GM18907 (cell line): ENCODE results near the gene VPS37B.

Experiments used
- ATAC-seq: cut with Tn5 transposase; IDR thresholded peaks from one replicate; pipeline ENCODE4 v1.9.1; 2021; ENCODE audit warnings: mild to moderate bottlenecking, moderate library complexity; ENCODE audit not compliant: unreplicated experiment

Gene VPS37B

DNA sequence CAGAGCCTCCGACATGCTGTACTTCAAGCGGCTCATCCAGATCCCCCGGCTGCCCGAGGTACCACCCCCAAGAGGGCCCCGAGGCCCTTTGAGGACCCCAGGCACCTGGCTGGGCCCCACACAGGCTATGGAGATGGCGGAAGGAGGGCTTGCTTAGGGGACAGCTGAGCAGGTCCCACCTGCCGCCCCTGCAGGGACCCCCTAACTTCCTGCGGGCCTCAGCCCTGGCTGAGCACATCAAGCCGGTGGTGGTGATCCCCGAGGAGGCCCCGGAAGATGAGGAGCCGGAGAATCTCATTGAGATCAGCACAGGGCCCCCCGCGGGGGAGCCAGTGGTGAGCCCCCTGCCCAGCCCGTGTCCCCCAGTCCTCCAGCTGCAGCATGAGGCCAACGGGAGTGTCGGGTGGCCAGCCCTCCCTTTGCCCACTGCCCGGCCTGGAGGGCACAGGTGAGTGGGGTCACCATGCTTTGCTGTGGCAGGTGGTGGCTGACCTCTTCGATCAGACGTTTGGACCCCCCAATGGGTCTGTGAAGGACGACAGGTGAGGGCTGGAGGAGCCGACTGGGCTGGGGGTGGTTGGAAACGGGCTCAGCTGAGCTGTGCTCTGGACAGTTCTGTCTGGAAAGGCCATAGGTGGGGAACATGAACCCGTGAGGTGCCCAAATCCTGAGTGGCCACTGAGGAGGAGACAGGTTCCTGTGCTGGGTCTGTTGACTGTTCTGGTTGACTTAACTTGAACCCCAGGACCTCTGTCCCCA lies 40.7 kb downstream of the VPS37B start:
- ATAC-seq: no peak

DNA sequence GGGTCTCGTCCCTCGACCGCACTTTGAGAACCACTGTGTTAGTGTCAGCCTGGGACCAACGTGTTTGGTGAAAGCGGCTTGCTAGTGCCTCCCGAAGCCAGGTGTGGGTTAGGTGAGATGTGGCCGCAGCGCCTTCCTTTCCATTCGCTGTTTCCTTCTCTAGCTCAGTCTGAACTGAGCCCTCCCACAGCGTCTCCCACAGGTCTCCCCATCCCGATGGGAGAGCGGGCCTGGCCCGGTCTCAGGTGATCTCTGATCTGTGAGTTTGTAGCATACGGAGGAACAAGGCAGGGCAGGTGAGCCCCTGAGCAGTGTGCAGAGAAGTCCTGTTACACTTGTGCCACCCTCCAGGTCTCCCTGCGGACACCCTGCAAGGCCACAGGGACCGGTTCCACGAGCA lies 41.4 kb downstream of the VPS37B start:
- ATAC-seq: no peak

DNA sequence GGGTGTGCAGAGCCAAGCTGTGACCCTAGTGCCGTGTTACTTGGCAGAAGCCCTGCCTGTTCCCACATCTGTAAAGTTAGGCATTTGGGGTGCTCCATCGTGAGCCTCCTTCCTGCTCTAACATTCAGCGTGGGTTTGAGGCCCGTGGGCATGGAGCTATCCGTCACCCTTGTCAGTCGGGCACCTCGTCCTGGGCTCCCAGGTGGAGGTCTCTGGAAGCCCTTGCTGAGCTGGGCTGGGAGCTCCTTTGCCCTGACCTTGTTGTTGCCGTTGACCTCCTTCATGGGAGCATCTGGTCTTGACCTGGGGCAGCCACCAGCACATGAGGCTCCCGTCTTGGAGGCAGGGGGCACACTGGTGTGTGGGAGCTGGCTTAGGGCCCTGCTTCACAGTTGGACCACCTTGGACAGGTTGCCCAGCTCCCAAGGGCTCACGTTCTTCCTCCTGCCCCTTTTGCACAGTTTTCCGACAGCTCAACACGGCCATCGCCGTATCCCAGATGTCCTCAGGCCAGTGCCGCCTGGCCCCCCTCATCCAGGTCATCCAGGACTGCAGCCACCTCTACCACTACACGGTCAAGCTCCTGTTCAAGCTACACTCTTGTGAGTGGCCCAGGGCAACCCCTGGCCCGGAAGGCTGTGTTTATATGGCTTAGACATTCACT lies 42.2 kb downstream of the VPS37B start:
- no peak for ATAC-seq

DNA sequence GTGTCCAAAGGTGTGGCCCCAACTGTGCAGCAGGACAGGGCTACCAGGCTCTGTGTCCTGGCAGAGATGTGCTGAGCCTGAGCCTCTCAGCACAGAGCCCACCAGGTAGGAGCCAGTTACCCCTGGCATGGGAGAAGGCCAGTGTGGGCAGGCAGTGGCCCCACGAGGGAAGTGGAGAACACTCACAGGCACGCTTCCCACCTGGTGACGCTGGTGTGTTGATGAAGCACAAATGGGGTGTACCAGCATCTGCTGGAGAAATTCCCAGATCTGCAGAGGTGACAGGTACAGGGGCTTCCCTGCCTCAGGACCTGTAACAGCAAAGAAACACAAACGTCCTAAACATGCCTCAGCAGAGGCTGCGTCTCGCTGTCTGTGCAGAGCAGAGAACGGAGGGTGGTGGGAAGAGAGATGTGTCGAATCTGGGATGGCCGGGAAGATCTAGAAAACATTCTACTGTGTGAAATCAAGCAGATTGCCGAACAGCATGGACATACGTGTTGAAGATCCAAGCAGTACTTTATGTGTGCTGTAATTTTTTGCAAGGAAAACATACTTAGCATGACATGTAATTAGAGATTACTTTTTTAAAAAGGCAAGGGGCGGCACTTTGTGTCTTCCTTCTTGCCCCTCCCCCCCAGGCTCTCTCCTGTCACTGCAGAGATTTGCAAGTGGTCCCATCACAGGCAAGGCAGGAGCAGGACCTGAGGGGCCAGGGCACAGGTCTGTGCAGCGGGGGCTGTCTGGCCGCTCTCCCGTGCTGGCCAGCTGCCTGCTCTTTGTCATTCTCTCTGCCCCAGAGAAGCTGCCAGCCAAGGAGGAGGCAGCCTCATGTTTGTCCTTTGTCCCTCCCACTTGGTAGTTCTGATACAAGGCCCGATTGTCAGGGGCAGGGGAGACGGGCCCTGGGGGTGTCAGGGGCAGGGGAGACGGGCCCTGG lies 43.3 kb downstream of the VPS37B start:
- ATAC-seq: no peak

DNA sequence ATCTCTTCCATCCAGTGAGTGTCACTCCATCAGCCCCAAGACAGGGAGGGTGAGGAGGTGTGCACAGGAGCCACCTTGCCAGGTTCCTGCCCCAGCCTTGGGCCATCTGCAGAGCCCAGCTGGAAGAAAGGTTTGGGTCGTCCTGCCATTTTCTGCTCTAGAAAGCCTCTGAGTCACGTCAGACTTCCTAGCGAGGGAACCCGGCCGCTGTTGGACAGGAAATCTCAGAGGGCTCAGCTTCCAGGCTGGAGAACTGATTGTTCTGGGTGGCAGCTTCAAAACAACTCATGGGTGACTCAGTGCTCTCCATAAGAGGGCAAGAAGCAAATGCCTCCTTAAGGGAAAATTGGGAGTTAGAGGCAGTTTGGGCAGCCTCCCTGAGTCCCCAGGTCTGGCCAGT lies 44.1 kb downstream of the VPS37B start:
- ATAC-seq: no peak

DNA sequence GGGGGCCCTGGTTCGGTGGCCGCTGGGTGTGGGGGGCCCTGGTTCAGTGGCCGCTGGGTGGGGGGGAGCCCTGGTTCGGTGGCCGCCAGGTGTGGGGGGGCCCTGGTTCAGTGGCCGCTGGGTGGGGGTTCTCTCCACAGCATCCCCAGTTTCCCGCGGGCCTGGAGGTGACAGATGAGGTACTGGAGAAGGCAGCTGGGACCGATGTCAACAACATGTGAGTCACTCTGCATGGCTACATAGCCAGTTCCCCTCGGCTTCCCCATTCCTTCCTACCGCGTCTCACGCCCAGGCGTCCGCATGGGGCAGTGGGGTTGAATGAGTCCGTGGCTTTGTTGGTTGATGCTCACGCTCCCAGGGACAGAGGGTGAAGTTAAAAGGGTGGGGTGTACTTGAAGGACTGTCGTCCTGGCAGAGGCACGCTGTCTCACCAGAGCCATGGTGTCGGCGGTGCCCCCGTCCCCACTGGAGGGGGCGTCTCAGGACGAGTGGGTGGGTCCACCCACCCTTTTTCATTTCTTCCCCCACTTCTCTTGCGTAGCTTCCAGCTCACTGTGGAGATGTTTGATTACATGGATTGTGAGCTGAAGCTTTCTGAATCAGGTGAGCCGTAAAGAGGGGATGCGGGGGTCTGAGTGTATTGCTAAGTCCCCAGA lies 45.1 kb downstream of the VPS37B start:
- ATAC-seq: no peak

DNA sequence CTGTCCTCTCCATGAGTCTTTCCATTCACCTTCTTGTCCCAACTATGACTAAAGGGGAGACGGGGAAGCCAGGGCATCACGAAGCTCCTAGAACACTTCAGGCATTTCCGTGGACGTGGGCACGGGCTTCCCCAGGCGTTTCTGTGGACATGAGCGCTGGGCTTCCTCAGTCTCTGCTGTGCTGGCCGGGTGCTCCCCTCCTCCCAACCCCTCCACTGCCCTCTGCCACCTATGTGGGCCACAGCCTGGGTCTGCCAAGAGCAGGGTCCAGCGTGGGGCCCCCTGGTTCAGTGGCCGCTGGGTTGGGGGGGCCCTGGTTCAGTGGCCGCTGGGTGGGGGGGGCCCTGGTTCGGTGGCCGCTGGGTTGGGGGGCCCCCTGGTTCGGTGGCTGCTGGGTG lies 45.9 kb downstream of the VPS37B start:
- no peak for ATAC-seq

DNA sequence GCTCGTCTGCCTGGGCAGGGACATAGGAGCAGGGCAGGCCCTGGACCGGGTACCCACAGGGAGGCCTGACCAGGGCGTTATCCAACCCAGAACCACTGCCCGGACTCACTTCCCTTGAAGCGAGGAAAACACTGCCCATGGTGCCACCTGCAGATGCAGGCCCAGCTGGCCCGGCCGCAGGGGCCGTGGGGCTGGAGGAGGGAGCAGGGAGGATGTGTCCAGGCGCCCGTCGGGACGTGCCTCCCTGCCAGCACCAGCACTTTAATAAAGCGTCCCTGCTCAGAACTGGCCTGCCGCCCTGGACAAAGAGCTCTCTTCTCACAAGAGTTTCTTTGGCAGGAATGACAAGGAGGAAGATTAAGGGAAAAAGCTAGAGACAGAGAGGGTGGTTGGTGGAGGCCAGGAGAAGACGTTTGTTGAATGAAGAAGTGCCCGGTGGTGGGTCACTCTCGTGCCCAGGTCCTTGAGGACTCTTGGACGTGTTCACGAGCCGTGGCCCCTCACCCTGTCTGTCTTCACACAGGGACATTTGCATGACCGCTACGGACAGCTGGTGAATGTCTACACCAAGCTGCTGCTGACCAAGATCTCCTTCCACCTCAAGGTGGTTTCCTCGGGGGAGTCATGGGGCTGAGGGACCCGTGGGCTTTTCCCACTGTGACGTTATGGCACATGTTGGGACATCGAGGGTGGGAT lies 46.4 kb downstream of the VPS37B start:
- no peak for ATAC-seq

DNA sequence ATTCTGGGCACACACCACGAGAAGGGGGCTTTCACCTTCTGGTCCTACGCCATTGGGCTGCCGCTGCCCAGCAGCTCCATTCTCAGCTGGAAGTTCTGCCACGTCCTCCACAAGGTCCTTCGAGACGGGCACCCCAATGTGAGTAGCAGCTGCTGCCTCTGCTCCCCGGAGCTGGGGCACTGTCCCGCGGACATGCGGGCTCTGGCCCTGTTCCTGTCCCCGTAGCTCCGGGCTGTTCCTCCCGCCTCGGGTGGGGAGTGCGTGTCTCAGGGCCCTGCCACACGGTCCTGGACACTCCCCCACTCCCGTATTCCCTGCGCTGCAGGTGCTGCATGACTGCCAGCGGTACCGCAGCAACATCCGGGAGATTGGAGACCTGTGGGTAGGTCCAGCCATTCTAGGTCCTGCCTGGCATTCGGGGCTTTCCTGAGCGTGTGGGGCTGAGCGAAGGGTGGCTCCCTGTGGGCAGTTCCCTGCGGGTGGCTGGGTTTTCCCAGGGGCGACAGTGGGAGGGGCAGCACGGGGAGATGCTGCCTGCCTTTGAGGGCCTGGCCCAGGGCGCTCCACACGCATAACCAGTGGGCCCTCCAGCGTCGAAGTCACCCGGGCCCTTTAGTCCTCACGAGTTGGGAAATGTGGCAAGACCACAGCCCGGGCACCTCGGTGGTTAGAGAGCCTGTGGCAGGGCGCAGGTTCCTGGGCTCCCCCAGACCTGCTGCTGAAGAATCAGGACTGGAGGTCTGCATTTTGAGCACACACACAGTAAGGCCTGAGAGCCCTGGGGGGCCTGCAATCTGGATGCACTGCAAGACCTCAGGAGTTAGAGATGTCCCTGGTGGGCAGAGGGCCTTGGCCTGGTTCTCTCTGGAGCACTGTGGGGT lies 47.2 kb downstream of the VPS37B start:
- no peak for ATAC-seq

DNA sequence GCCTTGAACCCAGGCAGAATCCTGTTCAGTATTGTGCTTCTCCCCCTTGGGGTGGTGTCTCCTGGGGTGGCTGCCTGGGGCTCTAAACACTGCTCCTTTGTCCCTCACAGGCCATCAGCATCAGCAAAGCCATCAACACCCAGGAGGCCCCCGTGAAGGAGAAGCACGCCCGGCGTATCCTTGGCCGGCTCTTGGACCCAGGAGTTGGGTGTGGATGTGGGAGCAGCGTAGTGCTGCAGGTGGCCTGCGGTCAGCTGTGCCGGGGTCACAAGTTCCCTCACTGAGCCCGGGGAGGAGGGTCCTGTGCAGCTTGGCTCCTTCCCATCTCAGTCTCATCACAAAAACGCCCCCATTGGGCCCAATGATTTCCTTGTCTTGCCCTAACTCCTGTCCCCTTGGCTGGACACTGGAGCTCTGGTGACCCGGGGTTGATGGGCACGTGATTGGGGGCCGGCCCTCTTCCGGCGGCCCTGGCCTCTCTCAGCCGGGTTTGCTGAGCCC lies 48.0 kb downstream of the VPS37B start:
- no peak for ATAC-seq

DNA sequence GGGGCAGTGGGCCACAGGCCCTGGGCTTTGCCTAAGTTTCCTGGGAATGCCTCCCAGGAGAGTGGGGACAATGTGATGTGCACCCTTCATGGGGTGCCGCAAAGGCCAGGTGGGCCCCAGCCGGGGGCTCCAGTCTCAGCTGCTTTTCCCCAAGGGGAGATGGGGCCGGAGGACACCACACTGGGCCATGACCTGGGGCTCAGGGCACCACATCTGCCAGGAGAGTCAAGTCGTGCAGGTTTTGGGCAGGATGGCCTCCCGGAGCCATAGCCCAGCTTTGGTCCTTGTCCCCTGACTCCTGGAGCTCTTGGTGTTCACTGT lies 48.4 kb downstream of the VPS37B start:
- no peak for ATAC-seq

DNA sequence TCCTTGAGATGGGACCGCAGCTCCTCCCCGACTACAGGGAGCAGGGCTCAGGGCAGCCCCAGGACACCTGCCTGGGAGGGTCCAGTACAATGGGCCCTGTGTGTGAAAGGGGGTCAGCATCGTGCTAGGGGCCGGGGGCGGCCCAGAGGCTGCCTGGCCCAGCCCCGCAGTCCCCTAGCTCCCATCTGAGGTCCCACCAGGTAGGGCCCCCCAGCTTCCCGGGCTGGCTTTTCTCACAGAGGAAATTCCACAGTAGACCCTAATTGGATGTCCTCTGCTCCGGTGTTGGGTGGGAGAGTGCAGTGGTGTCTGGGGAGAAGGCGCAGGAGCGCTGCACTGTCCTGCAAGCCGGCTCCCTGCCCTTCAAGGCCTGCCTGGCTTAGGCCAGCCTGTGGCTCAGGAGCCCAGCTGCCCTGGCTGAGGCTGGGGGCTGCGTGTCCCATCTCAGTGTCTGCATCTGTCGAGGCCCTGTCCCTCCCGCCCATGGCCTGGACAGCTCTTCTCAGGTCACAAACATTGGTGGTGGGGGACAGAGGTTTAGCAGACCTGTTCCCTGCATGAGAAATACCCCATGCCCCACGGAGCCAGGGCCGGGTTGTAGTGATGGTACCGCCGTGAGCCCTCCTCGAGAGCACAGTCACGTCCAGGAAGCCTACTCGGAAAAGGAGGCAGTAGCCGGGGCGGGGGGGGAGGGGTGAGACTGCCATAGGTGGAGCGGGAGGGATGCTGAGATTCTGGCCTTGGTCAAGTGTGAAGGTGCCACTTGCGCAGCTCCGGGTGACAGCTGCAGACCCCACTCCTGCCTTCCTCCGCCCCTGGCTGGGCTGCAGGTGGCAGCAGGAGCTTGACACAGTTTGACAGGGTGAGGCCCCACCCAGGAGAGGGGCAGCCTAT lies 49.1 kb downstream of the VPS37B start:
- no peak for ATAC-seq

DNA sequence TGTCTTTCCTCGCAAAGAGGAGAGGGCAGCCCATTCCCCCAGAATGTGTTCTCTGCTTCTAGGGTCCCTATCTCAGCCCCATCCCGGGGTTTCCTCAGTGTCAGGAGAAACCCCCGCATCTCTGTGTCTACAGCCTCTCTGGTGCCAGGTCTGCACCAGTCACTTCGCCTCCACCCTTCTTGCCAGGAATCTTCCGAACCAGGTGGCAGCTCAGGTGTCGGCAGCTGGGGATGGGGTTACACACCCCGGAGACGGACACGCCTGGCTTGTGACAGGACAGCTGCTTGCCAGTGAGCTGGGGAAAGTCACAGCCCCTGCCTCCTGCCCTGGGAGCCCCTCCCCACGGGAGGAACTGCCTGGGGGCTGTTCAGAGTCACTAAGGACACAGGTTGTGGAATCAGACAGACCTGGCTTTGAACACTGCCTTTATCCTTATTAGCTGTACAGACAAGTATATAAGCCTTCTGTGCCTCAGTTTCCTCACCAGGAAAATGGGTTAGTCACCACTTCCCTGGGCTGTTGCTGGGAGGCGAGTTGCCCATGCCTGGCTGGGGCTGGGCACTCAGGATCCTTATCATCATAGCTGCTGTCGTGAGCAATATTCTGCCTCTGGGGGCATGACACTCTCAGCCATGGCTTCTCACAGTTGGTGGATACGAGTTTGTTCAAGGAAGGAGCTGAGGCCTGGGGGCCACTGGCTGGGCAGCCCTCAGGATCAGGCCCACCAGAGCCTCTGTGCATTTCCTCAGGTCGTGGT lies 49.9 kb downstream of the VPS37B start:
- ATAC-seq: no peak

DNA sequence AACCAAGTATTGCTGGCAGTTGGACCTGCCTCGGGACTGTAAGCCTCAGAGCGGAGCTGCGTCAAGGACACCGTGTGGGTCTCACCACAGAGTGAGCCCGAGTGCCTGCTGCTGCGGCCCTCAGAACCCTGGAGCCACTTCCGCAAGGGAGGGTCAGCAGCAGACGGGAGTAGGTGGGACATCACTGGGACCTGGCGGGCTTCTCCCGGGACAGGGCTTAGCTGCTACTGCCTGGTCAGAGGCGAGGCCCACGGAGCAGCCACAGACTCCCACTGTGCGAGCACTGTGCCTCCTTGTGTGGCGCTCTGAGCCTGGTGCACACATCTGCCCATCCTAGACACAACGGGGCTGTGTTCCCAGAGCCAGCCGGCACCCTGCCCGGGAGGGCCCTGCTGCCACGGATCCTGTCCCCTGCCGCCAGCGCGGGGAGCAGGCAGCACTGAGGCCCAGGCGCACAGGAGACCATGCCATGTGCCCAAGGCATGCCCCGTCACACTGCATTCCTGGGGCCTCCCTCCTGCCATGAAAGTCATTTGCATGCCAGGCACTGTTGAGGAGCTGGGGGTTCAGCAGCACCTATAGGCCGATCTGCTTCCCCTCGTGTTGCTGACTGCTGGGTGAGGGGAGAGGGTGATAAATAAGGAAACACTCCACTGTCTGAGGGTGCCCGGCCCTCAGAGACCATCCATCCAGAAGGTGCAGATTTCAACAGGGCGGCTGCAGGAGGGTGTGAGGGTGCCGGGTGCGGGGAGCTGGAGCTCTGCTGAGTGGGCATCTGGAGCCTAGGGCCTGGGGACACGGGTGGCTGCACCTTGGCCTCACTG lies 50.7 kb downstream of the VPS37B start:
- ATAC-seq: no peak

DNA sequence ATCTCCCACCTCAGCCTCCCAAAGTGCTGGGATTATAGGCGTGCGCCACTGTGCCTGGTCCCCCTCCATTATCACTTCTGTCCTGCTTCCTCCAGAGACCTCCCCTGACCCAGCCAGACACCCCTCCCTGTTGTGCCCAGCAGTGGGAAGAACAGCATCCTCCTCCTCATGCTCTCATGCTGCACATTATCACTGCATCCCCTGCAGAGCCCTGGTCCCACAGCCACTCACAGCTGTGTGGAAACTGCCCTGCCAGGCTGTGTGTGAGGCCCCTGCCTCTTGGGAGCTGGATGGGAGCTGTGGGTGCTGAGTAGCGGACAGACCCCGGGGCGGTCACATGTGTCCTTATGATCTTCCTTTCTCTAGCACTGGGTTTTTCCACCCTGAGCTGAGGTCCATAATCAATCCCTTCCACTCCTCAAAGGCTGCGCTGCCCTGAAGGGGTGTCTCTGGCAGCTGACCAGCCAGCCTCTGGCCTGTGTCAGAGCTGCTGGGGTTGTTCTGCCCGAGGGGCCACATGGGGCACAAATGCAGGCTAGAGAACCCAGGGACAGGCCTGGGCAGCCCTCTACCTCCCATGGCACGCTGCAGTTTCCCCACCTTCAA lies 51.5 kb downstream of the VPS37B start:
- no peak for ATAC-seq

DNA sequence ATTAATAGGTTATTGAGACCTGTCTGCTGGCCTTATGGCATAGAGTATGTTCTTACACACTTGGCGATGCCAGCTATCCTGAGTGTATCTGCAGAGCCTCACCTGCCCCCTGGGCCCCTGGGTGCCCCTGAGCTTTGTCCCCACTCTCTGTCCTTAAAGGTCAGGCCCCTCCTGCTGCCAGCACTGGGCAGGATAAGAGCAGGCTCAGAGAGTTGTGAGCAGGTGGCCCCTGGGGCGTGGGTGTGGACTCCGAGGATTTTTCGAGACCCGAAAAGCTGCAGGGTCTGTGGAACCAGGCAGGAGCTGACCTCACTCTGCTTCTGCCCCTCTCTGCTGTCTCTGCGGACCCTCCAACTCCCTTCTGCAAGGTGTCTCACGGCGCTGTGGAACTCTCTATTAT lies 52.5 kb downstream of the VPS37B start:
- no peak for ATAC-seq
